Thymus (tissue), 11 donors: Measurements from ENCODE around the gene DGKD. TPM values are rescaled to one million over a fixed set of nuclear protein-coding genes. Genes with fewer than 3 reads are reported as not detected.

Source experiments
- DNase-seq, 9 donors: peaks; one replicate each; pipeline ENCODE4 v3.0.0-alpha.2; 2013; ENCODE audit warnings: low spot score in 9 of 9, low read depth in 6 of 9, missing footprints in 1 of 9
- H3K27ac ChIP-seq, 2 donors: one replicate each; pipeline ENCODE4 v1.5.1; 2013; ENCODE audit warnings: control low read depth in 1 of 2, low read depth in 1 of 2, low read length in 1 of 2, mild to moderate bottlenecking in 1 of 2, moderate library complexity in 1 of 2
- H3K27me3 ChIP-seq, 2 donors: one replicate each; pipeline ENCODE4 v1.5.1; 2013; ENCODE audit warnings: low read length in 1 of 2; ENCODE audit not compliant: control insufficient read depth in 2 of 2, insufficient read depth in 1 of 2
- H3K36me3 ChIP-seq, 2 donors: one replicate each; pipeline ENCODE4 v1.5.1; 2013; ENCODE audit warnings: low read length in 1 of 2, mild to moderate bottlenecking in 1 of 2, moderate library complexity in 1 of 2; ENCODE audit not compliant: control insufficient read depth in 2 of 2, insufficient read depth in 2 of 2
- H3K4me1 ChIP-seq, 2 donors: one replicate each; pipeline ENCODE4 v1.5.1; 2013; ENCODE audit warnings: low read length in 2 of 2; ENCODE audit not compliant: control insufficient read depth in 2 of 2, insufficient read depth in 2 of 2
- H3K4me3 ChIP-seq, 2 donors: one replicate each; pipeline ENCODE4 v1.5.1; 2013; ENCODE audit warnings: low read length in 2 of 2, control low read depth in 1 of 2, mild to moderate bottlenecking in 1 of 2
- H3K9me3 ChIP-seq, 2 donors: one replicate each; pipeline ENCODE4 v1.5.1; 2013; ENCODE audit warnings: low read length in 1 of 2, mild to moderate bottlenecking in 1 of 2; ENCODE audit not compliant: control insufficient read depth in 2 of 2, insufficient read depth in 1 of 2
- WGBS: extraction: QIAGEN DNeasy Blood & Tissue Kit; methylation state at CpG from one replicate; pipeline ENCODE4 v1.1.7; 2013; 5-methylcytosine and 5-hydroxymethylcytosine counted together
- polyA plus RNA-seq: library from polyadenylated mRNA; stranded (reverse); fragments of 200-250 nt; gene quantifications from one replicate; pipeline ENCODE4 v1.2.3, GENCODE V29; 2013
- total RNA-seq: library from RNA; stranded (reverse); fragments of 120-200 nt; gene quantifications from one replicate; pipeline ENCODE4 v1.2.4, GENCODE V29; 2013
- donor health status: healthy.

Gene DGKD
- total and polyA plus RNA-seq, 2 donors: 8.0 to 23.5 TPM

DNA sequence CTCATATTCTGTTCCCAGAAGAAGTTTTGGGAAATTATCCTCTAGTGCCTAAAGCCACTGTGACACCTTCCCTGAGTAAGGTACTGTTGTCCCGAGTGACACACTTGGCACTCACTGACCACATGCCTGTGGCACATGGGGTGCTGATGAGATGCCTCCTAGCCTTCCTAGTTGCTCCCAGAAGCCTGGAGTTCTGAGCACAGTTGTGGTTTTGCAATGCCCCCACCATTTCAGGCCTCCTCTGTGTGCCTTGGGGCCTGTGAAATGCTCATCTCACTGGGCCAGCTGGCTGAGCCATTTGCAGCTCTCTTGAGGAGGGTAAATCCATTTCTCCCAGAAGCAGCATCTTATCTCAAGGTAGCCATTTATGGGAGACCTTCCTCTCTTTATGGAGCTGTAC is 91.8 kb downstream of the DGKD start:
- H3K9me3 ChIP-seq: no peaks in the 10 kb centered on the region
- no peak for DNase-seq
- H3K27ac ChIP-seq: no peak overlapping the region
- no peaks in the 10 kb centered on the region for H3K27me3 ChIP-seq
- peaks cover 36 to 43% of the 10 kb centered on the region in 2 donors for H3K36me3 ChIP-seq
- WGBS: 100% methylated on average over 1 of the region's 1 CpG
- no peak overlapping the region for H3K4me3 ChIP-seq
- H3K4me1 ChIP-seq: peaks cover 22 to 28% of the 10 kb centered on the region in 2 donors

DNA sequence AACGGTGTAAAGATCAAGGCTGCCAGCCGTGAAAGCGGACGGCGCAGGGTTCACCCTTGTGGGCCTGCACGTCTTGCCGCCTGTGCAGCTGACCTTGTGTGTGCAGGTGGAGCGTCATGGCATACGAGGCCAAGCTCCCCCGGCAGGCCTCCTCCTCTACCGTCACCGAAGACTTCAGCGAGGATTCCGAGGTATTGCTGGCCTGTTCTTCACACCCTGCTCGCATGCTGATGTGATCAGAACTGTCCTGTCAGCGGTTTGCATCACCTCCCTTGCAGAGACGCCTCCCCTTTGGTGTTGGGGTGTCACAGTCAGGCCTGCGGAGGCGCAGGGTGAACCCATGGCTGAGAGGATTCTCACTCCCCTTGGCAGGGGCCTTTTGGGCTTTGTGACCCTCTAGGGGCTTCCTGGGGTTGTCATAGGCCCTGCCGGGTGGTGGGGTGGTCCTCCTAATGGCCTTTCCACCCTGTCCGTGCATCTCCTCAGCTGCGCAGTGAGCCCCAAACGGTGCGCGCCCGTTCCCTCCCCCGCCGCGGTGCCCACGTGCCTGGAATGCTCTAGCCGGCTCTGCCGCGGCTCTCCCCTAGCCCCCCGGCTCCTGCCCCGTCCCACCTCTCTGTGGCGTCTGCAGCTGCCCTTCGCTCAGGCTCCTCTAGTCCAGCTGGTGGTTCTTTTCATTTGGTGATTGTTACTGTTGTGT is 92.5 kb downstream of the DGKD start:
- 96% methylated on average over 37 of the region's 37 CpGs for WGBS
- no peak for DNase-seq
- Histone ChIP-seq H3K4me3 (no peak overlapping the region), H3K4me1 (peaks cover 24 to 34% of the 10 kb centered on the region in 2 donors), H3K9me3 (no peaks in the 10 kb centered on the region), H3K27me3 (no peaks in the 10 kb centered on the region), H3K27ac (no peak overlapping the region), H3K36me3 (peaks cover 37 to 39% of the 10 kb centered on the region in 2 donors)

DNA sequence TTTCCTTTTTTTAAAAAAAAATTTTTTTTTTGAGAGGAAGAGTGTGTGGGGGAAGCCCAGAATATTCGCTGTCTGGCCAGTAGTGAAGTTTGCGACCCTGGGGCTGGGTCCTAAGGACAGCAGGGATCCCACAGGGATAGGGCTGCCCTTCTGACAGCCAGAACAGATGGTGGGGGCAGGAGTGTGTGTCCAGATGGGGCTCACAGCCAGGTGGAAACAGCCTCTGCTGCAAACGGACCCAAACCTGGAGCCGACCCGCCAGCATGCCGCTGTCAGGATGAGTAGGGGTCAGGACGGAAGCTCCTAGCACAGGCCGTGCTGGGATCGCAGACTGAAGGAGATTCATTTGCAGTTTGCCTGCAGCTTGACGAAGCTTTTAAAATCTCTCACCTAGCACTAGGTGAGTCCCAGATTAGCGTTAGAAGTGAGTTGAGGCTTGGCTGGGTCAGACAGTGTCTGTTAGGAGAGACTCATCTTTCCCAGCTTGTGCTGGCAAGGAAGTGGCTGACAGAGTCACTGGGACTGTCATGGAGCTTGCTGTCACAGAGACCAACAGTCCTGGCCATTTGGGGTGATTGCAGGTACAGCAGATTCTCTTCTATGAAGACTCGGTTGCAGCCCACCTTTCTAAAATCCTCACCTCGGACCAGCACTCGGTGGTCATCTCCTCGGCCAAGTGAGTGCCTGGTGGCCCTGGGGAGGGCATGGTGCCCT is 93.4 kb downstream of the DGKD start:
- Histone ChIP-seq H3K4me1 (peaks cover 30 to 44% of the 10 kb centered on the region in 2 donors), H3K36me3 (peaks cover 41 to 45% of the 10 kb centered on the region in 2 donors), H3K4me3 (no peak overlapping the region), H3K27me3 (no peaks in the 10 kb centered on the region), H3K27ac (no peak overlapping the region), H3K9me3 (no peaks in the 10 kb centered on the region)
- WGBS: 96% methylated on average over 15 of the region's 15 CpGs
- DNase-seq: no peak

DNA sequence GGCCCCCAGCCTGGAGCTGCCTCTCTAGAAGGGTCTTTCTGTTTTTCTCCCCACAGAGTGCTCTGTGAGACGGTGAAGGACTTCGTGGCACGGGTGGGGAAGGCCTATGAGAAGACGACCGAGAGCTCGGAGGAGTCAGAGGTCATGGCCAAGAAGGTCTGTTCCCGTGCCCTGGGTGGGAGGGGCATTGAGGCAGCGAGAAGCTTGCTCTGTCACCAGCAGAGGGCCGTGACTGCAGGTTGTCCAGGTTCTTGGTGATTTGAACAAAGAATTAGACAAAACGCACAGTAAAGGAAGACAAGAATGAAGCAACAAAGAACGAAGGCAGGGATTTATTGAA is 93.9 kb downstream of the DGKD start:
- no peaks in the 10 kb centered on the region for H3K9me3 ChIP-seq
- peaks cover 43 to 48% of the 10 kb centered on the region in 2 donors for H3K36me3 ChIP-seq
- no peak overlapping the region for H3K27ac ChIP-seq
- H3K27me3 ChIP-seq: no peaks in the 10 kb centered on the region
- WGBS: 96% methylated on average over 11 of the region's 11 CpGs
- peak in 1 of 9 donors; percentile 38 for DNase-seq
- H3K4me1 ChIP-seq: peaks cover 35 to 49% of the 10 kb centered on the region in 2 donors
- no peak overlapping the region for H3K4me3 ChIP-seq

DNA sequence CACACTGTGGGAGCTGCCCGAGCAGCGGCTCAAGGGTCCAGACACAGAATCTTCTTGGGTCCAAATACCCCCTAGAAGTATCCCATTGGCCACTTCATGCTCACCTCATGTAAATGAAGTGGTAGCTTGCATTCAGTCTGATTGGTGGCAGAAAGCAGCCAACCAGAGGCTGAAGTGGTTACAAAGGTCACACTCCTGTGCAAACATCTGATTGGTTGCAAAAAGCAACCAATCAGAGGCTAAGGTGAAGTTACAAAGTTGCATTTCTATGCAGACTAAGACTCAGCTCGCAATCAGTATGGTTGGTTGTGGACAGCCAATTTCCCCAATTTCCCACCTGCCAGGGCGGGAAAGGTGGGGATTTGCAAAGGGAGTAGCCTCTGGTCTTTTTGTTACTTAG is 94.3 kb downstream of the DGKD start:
- 96% methylated on average over 4 of the region's 4 CpGs for WGBS
- Histone ChIP-seq H3K27me3 (no peaks in the 10 kb centered on the region), H3K4me1 (peaks cover 39 to 52% of the 10 kb centered on the region in 2 donors), H3K36me3 (peaks cover 46 to 51% of the 10 kb centered on the region in 2 donors), H3K4me3 (no peak overlapping the region), H3K27ac (no peak overlapping the region), H3K9me3 (no peaks in the 10 kb centered on the region)
- DNase-seq: peak in 1 of 9 donors; percentile 22

DNA sequence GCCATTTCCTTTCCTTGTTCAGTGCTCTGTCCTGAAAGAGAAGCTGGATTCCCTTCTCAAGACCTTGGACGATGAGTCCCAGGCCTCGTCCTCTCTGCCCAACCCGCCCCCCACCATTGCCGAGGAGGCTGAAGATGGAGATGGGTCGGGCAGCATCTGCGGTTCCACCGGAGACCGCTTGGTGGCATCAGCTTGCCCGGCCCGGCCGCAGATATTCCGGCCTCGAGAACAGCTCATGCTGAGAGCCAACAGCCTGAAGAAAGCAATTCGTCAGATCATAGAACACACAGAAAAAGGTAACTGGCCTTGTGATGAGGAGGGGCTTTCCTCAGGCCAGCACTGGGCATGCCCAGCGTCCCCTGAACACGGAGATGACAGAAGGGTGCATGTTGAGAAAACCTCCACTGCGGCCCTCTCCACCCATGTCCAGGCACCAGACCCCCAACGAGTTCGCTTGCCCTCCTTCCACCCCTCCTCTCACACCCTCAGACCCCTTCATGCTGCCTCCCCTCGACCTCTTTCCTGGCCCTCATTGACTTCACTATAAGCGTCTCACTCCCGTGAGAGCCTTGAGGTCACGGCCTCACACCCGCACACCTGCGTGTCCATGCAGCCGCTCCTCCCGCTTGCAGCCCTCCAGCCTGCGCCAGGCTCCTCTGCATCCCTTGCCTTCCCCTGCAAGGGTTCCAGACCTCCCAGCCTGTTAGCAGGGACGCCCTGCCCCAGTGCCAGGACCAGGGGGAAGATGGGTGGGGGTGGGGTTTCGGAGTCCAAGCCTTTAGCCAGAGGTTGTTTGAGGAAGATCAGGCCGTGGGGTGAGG is 95.0 kb downstream of the DGKD start:
- Histone ChIP-seq H3K9me3 (no peaks in the 10 kb centered on the region), H3K27me3 (no peaks in the 10 kb centered on the region), H3K27ac (no peak overlapping the region), H3K4me1 (peaks cover 45 to 52% of the 10 kb centered on the region in 2 donors), H3K36me3 (peaks cover 53 to 59% of the 10 kb centered on the region in 2 donors), H3K4me3 (no peak overlapping the region)
- 86% methylated on average over 31 of the region's 31 CpGs for WGBS
- DNase-seq: peak in 1 of 9 donors; percentile 29

DNA sequence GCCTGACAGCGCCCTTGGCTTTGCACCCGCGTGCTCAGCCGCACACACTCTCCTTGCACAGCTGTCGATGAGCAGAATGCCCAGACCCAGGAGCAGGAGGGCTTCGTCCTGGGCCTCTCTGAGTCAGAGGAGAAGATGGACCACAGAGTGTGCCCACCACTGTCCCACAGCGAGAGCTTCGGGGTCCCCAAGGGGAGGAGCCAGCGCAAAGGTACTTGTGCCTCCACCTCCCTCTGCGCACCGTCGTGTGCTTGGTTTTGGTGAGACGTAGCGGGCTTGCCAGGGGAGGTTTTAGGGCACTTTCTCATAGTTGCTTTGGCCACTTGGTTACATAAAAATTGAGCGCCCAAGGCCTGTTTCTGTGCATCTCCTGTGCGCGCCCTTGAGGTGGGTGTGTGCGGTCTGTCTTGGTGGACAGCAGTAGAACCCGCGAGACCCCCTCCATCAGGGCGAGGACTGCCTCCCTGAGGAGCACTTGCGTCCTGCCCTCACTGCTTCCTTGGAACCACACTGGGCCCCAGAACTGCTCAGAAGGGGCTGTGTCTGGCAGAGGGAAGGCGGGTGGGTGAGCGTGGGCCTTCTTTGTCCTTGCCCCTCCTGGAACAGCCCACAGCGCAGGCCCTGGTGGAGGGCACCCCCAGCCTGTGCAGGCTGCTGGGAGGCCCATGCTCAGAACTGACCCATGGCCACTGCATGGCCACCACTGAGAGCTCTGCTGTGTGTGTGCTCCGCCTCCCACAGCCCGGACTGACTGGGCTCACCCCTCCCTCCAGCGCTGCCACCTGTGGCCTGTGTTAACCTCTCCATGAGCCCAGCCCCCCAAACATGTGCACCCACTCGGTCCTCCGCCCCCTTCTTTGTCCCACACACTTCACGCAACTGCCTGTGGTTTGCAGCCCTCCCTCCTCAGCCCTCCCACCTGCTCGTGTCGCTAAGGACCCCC is 95.9 kb downstream of the DGKD start:
- no peaks in the 10 kb centered on the region for H3K27me3 ChIP-seq
- WGBS: 72% methylated on average over 33 of the region's 33 CpGs
- DNase-seq: peak; percentile 44 to 88 (median 68)

DNA sequence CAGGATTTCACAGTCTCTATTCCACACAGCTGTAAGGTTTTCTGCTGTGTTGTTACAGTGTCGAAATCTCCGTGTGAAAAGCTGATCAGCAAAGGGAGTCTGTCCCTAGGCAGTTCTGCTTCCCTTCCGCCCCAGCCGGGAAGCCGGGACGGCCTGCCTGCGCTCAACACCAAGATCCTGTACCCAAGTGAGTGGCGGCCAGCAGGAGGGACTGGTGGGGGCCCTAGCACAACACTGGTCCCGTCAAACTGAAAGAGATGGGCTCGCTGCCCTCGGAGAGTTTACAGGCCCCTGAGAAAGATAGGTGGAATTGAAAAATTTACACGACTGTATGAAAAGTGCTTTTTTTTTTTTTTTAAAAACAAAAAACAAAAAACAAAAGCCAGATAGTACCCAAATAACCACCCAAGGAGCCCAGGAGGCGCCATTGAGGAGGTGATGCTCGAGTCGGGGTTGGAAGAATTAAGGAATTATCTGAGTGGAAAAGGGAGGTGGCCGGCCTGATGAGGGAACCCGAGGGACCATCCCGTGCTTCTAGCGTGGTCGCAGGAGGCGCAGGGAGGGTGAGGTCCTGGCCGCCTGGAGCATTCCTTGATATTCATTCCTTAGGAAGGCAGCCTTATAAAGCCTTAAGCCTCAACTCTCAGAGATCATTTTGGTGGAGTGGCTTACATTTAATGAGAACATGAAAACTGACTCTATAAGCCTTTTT is 96.7 kb downstream of the DGKD start:
- DNase-seq: no peak
- no peaks in the 10 kb centered on the region for H3K27me3 ChIP-seq
- peak overlapping the region; percentile 2 to 48 for H3K4me3 ChIP-seq
- 70% methylated on average over 22 of the region's 22 CpGs for WGBS
- H3K36me3 ChIP-seq: peaks cover 62 to 68% of the 10 kb centered on the region in 2 donors
- H3K27ac ChIP-seq: peak overlapping the region; percentile 68 to 74
- peaks cover 45 to 52% of the 10 kb centered on the region in 2 donors for H3K4me1 ChIP-seq
- no peaks in the 10 kb centered on the region for H3K9me3 ChIP-seq

More for the DNA sequence above, 95.9 kb downstream of the DGKD start:
- no peaks in the 10 kb centered on the region for H3K9me3 ChIP-seq
- H3K27ac ChIP-seq: peak overlapping the region; percentile 1 to 20
- peaks cover 60 to 65% of the 10 kb centered on the region in 2 donors for H3K36me3 ChIP-seq
- peak overlapping the region; percentile 2 to 48 for H3K4me3 ChIP-seq
- H3K4me1 ChIP-seq: peaks cover 45 to 52% of the 10 kb centered on the region in 2 donors
